Kidney tubule cell (primary cell): ENCODE measurements around the gene ADRA2C.

Experiments
- DNase-seq: peaks from one replicate; pipeline ENCODE4 v3.0.0-alpha.2; 2018; ENCODE audit warnings: low spot score

Gene ADRA2C

GRCh38 chr4:3797831-3798790 lies 31.9 kb downstream of the ADRA2C start:
- DNase-seq, result no peak

DNA sequence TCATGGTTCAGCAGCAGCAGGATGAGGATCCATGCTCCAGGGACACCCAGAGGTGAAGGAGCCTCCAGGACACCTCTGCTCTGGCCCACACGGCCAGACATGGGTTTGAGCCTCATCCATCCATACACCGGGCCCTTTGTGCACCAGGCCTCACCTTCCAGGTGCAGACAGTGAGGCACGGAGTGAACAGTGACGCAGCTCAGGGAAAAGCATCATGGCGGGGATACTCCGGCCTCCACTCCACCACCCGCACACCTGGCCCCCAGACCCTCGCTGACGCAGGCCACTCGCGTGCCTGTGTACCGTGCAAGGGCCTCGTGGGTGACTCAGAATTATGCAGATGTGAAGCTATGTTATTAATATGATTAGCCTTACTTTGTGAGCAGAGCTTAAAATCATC lies 33.3 kb downstream of the ADRA2C start:
- DNase-seq, result no peak

GRCh38 chr4:3800351-3800750 lies 34.2 kb downstream of the ADRA2C start:
- DNase-seq, result no peak

DNA sequence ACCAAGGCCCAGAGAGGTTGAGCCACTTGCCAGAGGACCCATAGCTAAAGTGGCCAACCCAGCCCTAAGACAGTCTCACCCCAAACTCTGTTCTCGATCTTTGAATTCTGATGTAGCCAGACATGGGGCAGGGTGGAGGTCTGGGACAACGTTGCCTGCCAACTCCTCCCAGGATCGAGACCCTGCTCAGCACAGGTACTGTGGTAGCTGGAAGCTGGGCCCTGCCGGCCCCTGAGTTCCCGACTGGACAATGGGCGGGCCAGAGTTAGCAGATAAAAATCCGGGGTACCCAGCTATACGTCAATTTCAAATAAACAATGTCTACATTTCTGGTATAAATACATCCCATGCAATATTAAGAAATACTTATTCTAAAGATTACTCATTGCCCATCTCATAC lies 35.3 kb downstream of the ADRA2C start:
- no peak for DNase-seq

- no peak for DNase-seq
Observed at GRCh38 chr4:3801931-3802550, 35.9 kb downstream of the ADRA2C start.

- DNase-seq, result no peak
Observed at GRCh38 chr4:3802571-3803474, 36.6 kb downstream of the ADRA2C start.

DNA sequence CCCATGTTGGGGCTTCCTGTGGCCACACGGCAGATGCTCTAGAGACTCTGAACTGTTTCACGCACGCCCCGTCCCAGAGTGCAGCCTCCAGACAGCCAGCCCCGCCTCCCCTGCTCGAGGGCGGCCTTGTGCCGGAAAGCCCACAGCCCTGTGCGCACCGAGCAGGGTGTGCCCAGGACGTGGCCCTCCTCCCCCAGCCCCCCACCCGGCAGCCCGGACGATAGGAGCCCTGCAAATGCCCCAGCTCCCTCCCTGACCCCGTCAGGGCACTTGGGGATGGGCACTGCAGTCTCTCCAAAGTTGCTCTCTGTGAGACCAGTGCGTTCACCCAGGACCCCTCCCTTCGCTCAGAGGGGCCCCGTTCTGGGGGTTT lies 37.3 kb downstream of the ADRA2C start:
- no peak for DNase-seq

GRCh38 chr4:3803946-3804345 lies 37.8 kb downstream of the ADRA2C start:
- DNase-seq, result no peak

GRCh38 chr4:3805026-3805425 lies 38.8 kb downstream of the ADRA2C start:
- no peak for DNase-seq

- DNase-seq, result no peak
Observed at GRCh38 chr4:3805731-3806130, 39.5 kb downstream of the ADRA2C start.

GRCh38 chr4:3807311-3807710 lies 41.1 kb downstream of the ADRA2C start:
- DNase-seq, result no peak

- no peak for DNase-seq
Observed at GRCh38 chr4:3807822-3808496, 41.8 kb downstream of the ADRA2C start.

GRCh38 chr4:3808597-3808996 lies 42.4 kb downstream of the ADRA2C start:
- no peak for DNase-seq

GRCh38 chr4:3809028-3809427 lies 42.8 kb downstream of the ADRA2C start:
- DNase-seq, result no peak

GRCh38 chr4:3809451-3810110 lies 43.4 kb downstream of the ADRA2C start:
- no peak for DNase-seq

DNA sequence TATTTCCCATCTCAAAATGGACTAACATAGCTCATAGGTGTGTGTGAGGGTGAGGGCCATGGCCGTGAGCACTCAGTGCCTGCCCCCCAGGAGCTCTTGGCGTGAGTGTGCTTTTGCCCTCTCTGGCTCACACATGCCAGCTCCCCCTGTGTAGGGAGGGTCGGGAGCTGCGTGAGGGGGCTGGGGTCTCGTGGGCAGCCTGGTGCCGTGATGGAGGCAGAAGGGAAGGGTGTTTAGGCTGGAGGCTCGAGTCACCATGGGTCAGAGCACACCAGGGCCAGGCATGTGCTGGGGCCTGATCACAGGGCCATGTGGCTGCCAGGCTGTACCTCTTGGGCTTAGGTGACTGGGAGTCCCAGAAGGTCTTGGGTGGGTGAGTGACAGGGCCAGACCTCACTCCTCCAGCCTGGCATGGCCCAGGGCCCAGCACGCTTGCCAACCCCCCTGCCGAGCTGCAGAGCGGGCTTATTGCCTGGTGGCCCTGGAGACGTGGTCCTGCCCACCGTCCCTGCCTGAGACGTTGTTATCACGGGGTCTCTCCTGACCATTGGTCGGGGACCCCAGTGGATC lies 44.0 kb downstream of the ADRA2C start:
- DNase-seq, result no peak

DNA sequence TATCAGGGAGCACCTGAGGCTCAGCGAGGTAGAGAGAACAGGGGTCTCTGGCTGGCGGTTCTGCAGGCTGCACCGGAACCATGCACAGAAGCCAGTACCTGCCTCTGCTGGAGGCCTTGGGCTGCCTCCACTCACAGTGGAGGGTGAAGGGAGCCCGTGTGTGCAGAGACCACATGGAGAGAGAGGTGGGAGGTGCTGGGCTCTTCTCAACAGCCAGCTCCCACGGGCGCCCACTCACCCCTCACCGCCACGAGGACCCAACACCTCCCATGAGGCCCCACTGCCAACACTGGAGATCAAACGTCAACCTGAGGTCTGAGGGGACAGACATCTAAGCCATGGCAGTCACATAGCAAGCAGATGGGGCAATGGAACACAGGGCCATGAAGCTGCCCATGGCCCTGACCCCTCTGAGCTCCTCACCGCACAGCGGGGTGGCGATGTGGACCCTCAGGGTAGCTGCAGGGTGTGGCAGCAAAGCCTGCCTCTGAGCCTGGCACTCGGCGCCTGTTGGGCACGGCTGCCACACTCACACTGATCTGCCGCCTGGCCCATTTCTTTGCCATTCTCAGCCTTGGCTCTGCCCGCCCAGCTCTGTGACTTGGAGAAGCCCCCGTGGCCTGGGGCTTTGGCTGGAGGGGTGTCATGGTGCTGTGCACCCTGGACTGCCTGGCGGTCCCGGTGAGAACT lies 44.8 kb downstream of the ADRA2C start:
- no peak for DNase-seq

DNA sequence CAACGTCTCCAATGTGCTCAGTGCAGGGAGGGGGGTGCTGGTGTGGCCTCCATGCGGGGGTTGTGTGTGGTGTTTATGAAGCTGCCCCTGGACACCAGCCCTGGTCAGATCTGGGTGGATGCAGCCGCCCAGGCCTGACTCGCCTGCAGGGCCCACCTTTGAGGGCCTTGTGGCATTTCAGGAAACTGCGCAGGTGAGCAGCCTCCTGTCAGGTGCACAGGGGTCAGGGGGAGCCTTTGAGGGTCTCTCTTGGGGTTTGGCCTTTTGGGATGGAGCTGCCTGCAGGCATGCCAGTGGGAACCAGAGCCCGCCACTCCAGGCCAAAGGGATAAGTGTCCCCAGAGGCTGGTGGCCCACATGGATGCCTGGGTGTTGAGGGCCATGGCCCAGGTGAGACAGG lies 45.4 kb downstream of the ADRA2C start:
- DNase-seq, result no peak

GRCh38 chr4:3812211-3812934 lies 46.2 kb downstream of the ADRA2C start:
- no peak for DNase-seq
